ENCODE measurements around the gene ZBTB9. TPM values are rescaled to one million over a fixed set of nuclear protein-coding genes. Genes with fewer than 3 reads are reported as not detected.

Gene ZBTB9
- total RNA-seq, 4 donors from 2014 or later, result 4.0 to 5.4 (median 4.6) TPM

GRCh38 chr6:33428224-33428965, 26.0 kb upstream of the ZBTB9 start:
- 2 to 6% methylated on average over 13 to 24 of the region's 33 CpGs for WGBS, 2 donors
- DNase-seq (ENCODE audit: low spot score in 2 of 2), result no peak
- H3K4me3 ChIP-seq (ENCODE audit: low read depth, poor library complexity, severe bottlenecking), result no peak overlapping the region
- intact Hi-C loops (cut with DNase I; ENCODE audit: low total_unique reads), result no loop called here
- TF ChIP-seq CTCF (IDR thresholded peaks at IDR 0.05), result no peak
- no peak for TF ChIP-seq POLR2A (IDR thresholded peaks at IDR 0.05)

GRCh38 chr6:33428966-33429749, 25.2 kb upstream of the ZBTB9 start:
- H3K4me3 ChIP-seq (ENCODE audit: low read depth, poor library complexity, severe bottlenecking), result no peak overlapping the region
- DNase-seq (ENCODE audit: low spot score in 2 of 2), result no peak
- TF ChIP-seq POLR2A (IDR thresholded peaks at IDR 0.05) (no peak), CTCF (IDR thresholded peaks at IDR 0.05) (no peak)
- 20 to 34% methylated on average over 5 of the region's 5 CpGs for WGBS, 2 donors
- intact Hi-C loops (cut with DNase I; ENCODE audit: low total_unique reads), result no loop called here

- intact Hi-C loops (cut with DNase I; ENCODE audit: low total_unique reads), result loop anchor here (10.0 kb wide), 1 partner anchor 135 kb away; no protein-coding TSS in a partner anchor
- TF ChIP-seq POLR2A (IDR thresholded peaks at IDR 0.05) (no peak), CTCF (IDR thresholded peaks at IDR 0.05) (no peak)
- 15 to 27% methylated on average over 2 of the region's 2 CpGs for WGBS, 2 donors
- no peak overlapping the region for H3K4me3 ChIP-seq (ENCODE audit: low read depth, poor library complexity, severe bottlenecking)
- DNase-seq (ENCODE audit: low spot score in 2 of 2), result no peak
Observed at GRCh38 chr6:33429750-33430052, 24.7 kb upstream of the ZBTB9 start.

- WGBS, 2 donors, result 50 to 51% methylated on average over 2 of the region's 2 CpGs
- intact Hi-C loops (cut with DNase I; ENCODE audit: low total_unique reads), result loop anchor here (10.0 kb wide), 1 partner anchor 134 kb away; no protein-coding TSS in a partner anchor
- H3K4me3 ChIP-seq (ENCODE audit: low read depth, poor library complexity, severe bottlenecking), result no peak overlapping the region
- no peak for DNase-seq (ENCODE audit: low spot score in 2 of 2)
- TF ChIP-seq POLR2A (IDR thresholded peaks at IDR 0.05), result no peak
- no peak for TF ChIP-seq CTCF (IDR thresholded peaks at IDR 0.05)
Observed at GRCh38 chr6:33430334-33430733, 24.0 kb upstream of the ZBTB9 start.

GRCh38 chr6:33430991-33431879, 23.1 kb upstream of the ZBTB9 start:
- no peak overlapping the region for H3K4me3 ChIP-seq (ENCODE audit: low read depth, poor library complexity, severe bottlenecking)
- 9 to 16% methylated on average over 12 of the region's 12 CpGs for WGBS, 2 donors
- intact Hi-C loops (cut with DNase I; ENCODE audit: low total_unique reads), result loop anchor here (10.0 kb wide), 1 partner anchor 134 kb away; no protein-coding TSS in a partner anchor
- TF ChIP-seq POLR2A (IDR thresholded peaks at IDR 0.05) (no peak), CTCF (IDR thresholded peaks at IDR 0.05) (no peak)
- no peak for DNase-seq (ENCODE audit: low spot score in 2 of 2)

All from lower leg skin (tissue), 4 donors.